HepG2 (cell line): ENCODE measurements around the gene LCN12. TPM values are rescaled to one million over a fixed set of nuclear protein-coding genes. Genes with fewer than 3 reads are reported as not detected.

Experiments
- HNRNPK ChIP-seq: fragments of 200-400 bp; formaldehyde crosslinking; IDR thresholded peaks from 2 replicates; pipeline ENCODE4 v1.6.1; 2018; ENCODE audit warnings: low read length, low read depth, moderate library complexity, mild to moderate bottlenecking; ENCODE audit not compliant: poor library complexity, severe bottlenecking
- POLR2G ChIP-seq: fragments of 200-400 bp; formaldehyde crosslinking; IDR thresholded peaks from 2 replicates; pipeline ENCODE4 v1.6.1; 2018; ENCODE audit warnings: mild to moderate bottlenecking, low read depth, low read length, moderate library complexity
- SAFB2 ChIP-seq: sonication (generic); formaldehyde crosslinking; IDR thresholded peaks from 2 replicates; pipeline ENCODE4 v1.5.1; 2020; ENCODE audit warnings: missing genetic modification reagents, low read depth, mild to moderate bottlenecking, borderline replicate concordance
- SAP130 ChIP-seq: IDR thresholded peaks from 2 replicates; pipeline ENCODE4 v1.6.1; 2016; ENCODE audit warnings: low read depth
- SCMH1 ChIP-seq: sonication (generic); formaldehyde crosslinking; IDR thresholded peaks from 2 replicates; pipeline ENCODE4 v1.9.0; 2021; ENCODE audit warnings: missing genetic modification reagents, mild to moderate bottlenecking, borderline replicate concordance
- TMF1 ChIP-seq: sonication (generic); formaldehyde crosslinking; IDR thresholded peaks from 2 replicates; pipeline ENCODE4 v1.8.1; 2022; ENCODE audit warnings: low read depth, missing genetic modification reagents
- ZNF138 ChIP-seq: sonication (generic); formaldehyde crosslinking; IDR thresholded peaks from 2 replicates; pipeline ENCODE4 v1.5.0; 2020; ENCODE audit warnings: mild to moderate bottlenecking, low read depth, missing genetic modification reagents
- ZNF605 ChIP-seq: sonication (generic); formaldehyde crosslinking; IDR thresholded peaks from 2 replicates; pipeline ENCODE4 v1.8.0; 2022; ENCODE audit warnings: mild to moderate bottlenecking, missing genetic modification reagents
- ZNF703 ChIP-seq: sonication (generic); formaldehyde crosslinking; IDR thresholded peaks from 2 replicates; pipeline ENCODE4 v1.5.1; 2020; ENCODE audit warnings: missing genetic modification reagents, mild to moderate bottlenecking, moderate library complexity, borderline replicate concordance
- ZNF891 ChIP-seq: sonication (generic); formaldehyde crosslinking; IDR thresholded peaks from 2 replicates; pipeline ENCODE4 v1.5.0; 2020; ENCODE audit warnings: mild to moderate bottlenecking, missing genetic modification reagents
- polyA plus RNA-seq, 8 experiments: library from polyadenylated mRNA; depleted of rRNA in 3 of 8; stranded (reverse) in 7 of 8; unstranded in 1 of 8; fragments of >200 nt; fragmentation: Illumina TruSeq in 4 of 8; extraction: Trizol in 4 of 8; gene quantifications; 2 replicates each; pipeline versions ENCODE4 v1.2.1 to v1.2.3, GENCODE V29; 2011 to 2016; ENCODE audit warnings: low read depth in 4 of 8, missing spikeins in 1 of 8, mixed read lengths in 1 of 8; ENCODE audit not compliant: insufficient read depth in 1 of 8
- total RNA-seq, 5 experiments: library from RNA; depleted of rRNA; stranded (reverse); fragments of >200 nt; fragmentation: Illumina TruSeq; extraction: Trizol; gene quantifications; 2 replicates each; pipeline ENCODE4 v1.2.3, GENCODE V29; 2016; ENCODE audit warnings: low read depth in 1 of 5
- TF ChIP-seq, protein P1 (sequence below): sonication (generic); formaldehyde crosslinking; IDR thresholded peaks from 2 replicates; pipeline ENCODE4 v1.4.0; 2020; ENCODE audit warnings: missing genetic modification reagents, low read depth, mild to moderate bottlenecking, borderline replicate concordance
- TF ChIP-seq, protein P2 (sequence below): sonication (generic); formaldehyde crosslinking; IDR thresholded peaks from 2 replicates; pipeline ENCODE4 v1.5.0; 2020; ENCODE audit warnings: missing genetic modification reagents
- TF ChIP-seq, protein P3 (sequence below): sonication (generic); formaldehyde crosslinking; IDR thresholded peaks from 2 replicates; pipeline ENCODE4 v1.4.0; 2020; ENCODE audit warnings: missing genetic modification reagents, borderline replicate concordance
- TF ChIP-seq, protein P4 (sequence below): sonication (generic); formaldehyde crosslinking; IDR thresholded peaks from 2 replicates; pipeline ENCODE4 v1.9.0; 2022; ENCODE audit warnings: missing genetic modification reagents, mild to moderate bottlenecking, borderline replicate concordance
- TF ChIP-seq, protein P5 (sequence below): sonication (generic); formaldehyde crosslinking; IDR thresholded peaks from 2 replicates; pipeline ENCODE4 v1.5.0; 2020; ENCODE audit warnings: missing genetic modification reagents, mild to moderate bottlenecking, borderline replicate concordance

The LCN12 gene
- total and polyA plus RNA-seq, 2 of the 13 experiments (the other 11 are each of a cell fraction or from before 2014, with no cell fraction given): 3.4 to 6.9 TPM

DNA sequence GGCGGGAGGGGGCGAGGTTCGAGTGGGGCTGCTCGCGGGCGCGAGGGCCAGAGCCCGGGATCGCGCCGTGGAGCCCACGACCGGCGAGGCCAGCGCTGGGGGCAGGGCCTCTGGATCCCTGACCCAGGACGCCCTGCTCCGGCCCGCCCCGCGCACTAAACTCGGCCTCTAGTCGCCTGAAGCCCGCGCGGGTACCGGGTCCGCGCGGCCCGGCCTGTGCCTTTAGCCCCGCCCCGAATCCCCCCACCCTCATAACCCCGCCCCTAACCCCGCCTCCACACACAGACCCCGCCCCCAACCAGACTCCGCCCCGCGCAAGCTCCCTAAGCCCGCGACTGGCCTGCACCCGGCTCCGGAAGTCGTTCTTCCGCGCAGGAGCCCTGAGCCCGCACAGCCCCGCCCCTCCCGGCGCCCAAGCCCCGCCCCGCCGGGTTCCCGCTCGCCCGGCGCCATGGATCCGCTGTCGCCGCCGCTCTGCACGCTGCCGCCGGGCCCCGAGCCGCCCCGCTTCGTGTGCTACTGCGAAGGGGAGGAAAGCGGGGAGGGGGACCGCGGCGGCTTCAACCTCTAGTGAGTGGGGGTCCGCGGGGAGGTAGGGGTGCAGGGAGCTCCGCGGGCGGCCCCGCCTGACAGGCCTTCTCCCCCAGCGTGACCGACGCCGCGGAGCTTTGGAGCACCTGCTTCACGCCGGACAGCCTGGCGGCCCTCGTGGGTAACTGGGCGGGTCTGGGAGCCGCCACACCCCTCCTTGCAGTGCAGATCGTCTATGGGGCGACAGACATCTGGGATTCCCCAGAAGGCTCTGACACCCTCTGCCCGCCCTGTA is 40.1 kb downstream of the LCN12 start, which contains the start of gene PAXX (continued):
- TF ChIP-seq, protein P1, sequence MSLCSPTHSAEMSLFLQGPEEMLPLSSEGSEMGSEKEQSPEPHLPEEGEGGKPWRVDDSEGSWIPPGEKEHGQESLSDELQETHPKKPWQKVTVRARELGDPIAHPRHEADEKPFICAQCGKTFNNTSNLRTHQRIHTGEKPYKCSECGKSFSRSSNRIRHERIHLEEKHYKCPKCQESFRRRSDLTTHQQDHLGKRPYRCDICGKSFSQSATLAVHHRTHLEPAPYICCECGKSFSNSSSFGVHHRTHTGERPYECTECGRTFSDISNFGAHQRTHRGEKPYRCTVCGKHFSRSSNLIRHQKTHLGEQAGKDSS (CRISPR knock-in tag): 0 out of 2 replicates have a peak, but pooled peaks have one; percentile 21
- TF ChIP-seq ZNF891 (CRISPR knock-in tag): peak; percentile 44; the same call in 1 of the 2 replicates
- 0 out of 2 replicates have a peak, but pooled peaks have one; percentile 41 for TF ChIP-seq SAFB2 (CRISPR knock-in tag)
- TF ChIP-seq TMF1: peak; percentile 79; the same call in 1 of the 2 replicates
- peak; percentile 83 for TF ChIP-seq HNRNPK
- TF ChIP-seq, protein P2, sequence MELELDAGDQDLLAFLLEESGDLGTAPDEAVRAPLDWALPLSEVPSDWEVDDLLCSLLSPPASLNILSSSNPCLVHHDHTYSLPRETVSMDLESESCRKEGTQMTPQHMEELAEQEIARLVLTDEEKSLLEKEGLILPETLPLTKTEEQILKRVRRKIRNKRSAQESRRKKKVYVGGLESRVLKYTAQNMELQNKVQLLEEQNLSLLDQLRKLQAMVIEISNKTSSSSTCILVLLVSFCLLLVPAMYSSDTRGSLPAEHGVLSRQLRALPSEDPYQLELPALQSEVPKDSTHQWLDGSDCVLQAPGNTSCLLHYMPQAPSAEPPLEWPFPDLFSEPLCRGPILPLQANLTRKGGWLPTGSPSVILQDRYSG (CRISPR knock-in tag): 0 out of 2 replicates have a peak, but pooled peaks have one; percentile 68
- TF ChIP-seq ZNF138: no peak
- TF ChIP-seq SAP130 (CRISPR knock-in tag): peak; percentile 73
- TF ChIP-seq POLR2G: peak; percentile 27; the same call in 1 of the 2 replicates
- peak; percentile 42; the same call in 1 of the 2 replicates for TF ChIP-seq ZNF605 (CRISPR knock-in tag)
- 0 out of 2 replicates have a peak, but pooled peaks have one; percentile 33 for TF ChIP-seq ZNF703
- TF ChIP-seq, protein P3, sequence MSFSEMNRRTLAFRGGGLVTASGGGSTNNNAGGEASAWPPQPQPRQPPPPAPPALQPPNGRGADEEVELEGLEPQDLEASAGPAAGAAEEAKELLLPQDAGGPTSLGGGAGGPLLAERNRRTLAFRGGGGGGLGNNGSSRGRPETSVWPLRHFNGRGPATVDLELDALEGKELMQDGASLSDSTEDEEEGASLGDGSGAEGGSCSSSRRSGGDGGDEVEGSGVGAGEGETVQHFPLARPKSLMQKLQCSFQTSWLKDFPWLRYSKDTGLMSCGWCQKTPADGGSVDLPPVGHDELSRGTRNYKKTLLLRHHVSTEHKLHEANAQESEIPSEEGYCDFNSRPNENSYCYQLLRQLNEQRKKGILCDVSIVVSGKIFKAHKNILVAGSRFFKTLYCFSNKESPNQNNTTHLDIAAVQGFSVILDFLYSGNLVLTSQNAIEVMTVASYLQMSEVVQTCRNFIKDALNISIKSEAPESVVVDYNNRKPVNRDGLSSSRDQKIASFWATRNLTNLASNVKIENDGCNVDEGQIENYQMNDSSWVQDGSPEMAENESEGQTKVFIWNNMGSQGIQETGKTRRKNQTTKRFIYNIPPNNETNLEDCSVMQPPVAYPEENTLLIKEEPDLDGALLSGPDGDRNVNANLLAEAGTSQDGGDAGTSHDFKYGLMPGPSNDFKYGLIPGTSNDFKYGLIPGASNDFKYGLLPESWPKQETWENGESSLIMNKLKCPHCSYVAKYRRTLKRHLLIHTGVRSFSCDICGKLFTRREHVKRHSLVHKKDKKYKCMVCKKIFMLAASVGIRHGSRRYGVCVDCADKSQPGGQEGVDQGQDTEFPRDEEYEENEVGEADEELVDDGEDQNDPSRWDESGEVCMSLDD (CRISPR knock-in tag): 0 out of 2 replicates have a peak, but pooled peaks have one; percentile 18
- TF ChIP-seq SCMH1 (CRISPR knock-in tag): no peak
- TF ChIP-seq, protein P4, sequence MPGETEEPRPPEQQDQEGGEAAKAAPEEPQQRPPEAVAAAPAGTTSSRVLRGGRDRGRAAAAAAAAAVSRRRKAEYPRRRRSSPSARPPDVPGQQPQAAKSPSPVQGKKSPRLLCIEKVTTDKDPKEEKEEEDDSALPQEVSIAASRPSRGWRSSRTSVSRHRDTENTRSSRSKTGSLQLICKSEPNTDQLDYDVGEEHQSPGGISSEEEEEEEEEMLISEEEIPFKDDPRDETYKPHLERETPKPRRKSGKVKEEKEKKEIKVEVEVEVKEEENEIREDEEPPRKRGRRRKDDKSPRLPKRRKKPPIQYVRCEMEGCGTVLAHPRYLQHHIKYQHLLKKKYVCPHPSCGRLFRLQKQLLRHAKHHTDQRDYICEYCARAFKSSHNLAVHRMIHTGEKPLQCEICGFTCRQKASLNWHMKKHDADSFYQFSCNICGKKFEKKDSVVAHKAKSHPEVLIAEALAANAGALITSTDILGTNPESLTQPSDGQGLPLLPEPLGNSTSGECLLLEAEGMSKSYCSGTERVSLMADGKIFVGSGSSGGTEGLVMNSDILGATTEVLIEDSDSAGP (CRISPR knock-in tag): no peak; the same call in 1 of the 2 replicates
- TF ChIP-seq, protein P5, sequence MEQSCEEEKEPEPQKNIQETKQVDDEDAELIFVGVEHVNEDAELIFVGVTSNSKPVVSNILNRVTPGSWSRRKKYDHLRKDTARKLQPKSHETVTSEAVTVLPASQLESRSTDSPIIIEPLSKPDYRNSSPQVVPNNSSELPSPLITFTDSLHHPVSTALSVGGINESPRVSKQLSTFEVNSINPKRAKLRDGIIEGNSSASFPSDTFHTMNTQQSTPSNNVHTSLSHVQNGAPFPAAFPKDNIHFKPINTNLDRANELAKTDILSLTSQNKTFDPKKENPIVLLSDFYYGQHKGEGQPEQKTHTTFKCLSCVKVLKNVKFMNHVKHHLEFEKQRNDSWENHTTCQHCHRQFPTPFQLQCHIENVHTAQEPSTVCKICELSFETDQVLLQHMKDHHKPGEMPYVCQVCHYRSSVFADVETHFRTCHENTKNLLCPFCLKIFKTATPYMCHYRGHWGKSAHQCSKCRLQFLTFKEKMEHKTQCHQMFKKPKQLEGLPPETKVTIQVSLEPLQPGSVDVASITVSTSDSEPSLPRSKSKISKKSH (CRISPR knock-in tag): no peak
